Upper lobe of left lung (tissue), 6 donors: ENCODE data around the gene MICA. TPM values are rescaled to one million over a fixed set of nuclear protein-coding genes. Genes with fewer than 3 reads are reported as not detected.
"Not testable (repeated sequence)": the region's sequence is repeated elsewhere in the genome, so short reads cannot be mapped to it uniquely, and the experiment has no call there.

Experiments
- ATAC-seq, 2 donors: fragments of 200-7000 bp; cut with Tn5 transposase; one replicate each; pipeline ENCODE4 v1.9.1; 2022; ENCODE audit warnings: mild to moderate bottlenecking in 2 of 2, moderate library complexity in 2 of 2; ENCODE audit not compliant: low FRiP score in 2 of 2
- DNase-seq, 2 donors: peaks; one replicate each; pipeline ENCODE4 v3.0.0-alpha.2; 2019 to 2020
- H3K27ac ChIP-seq, 4 donors: fragments of 200-600 bp; sonication (generic); one replicate each; pipeline ENCODE4 v1.5.1; 2016 to 2019
- H3K27me3 ChIP-seq, 4 donors: fragments of 200-600 bp; sonication (generic); one replicate each; pipeline ENCODE4 v1.5.1; 2017 to 2019
- H3K36me3 ChIP-seq, 4 donors: fragments of 200-600 bp; sonication (generic); one replicate each; pipeline ENCODE4 v1.5.1; 2016 to 2019
- H3K4me1 ChIP-seq, 4 donors: fragments of 200-600 bp; sonication (generic); one replicate each; pipeline ENCODE4 v1.5.1; 2018 to 2019
- H3K4me3 ChIP-seq, 4 donors: fragments of 200-600 bp; sonication (generic); one replicate each; pipeline ENCODE4 v1.5.1; 2017 to 2019; ENCODE audit warnings: mild to moderate bottlenecking in 2 of 4, moderate library complexity in 1 of 4
- H3K9me3 ChIP-seq, 4 donors: fragments of 200-600 bp; sonication (generic); one replicate each; pipeline ENCODE4 v1.5.1; 2018 to 2019
- EP300 ChIP-seq, 4 donors: sonication (generic); formaldehyde crosslinking; IDR thresholded peaks; one replicate each; pipeline ENCODE4 v1.5.1; 2017; ENCODE audit warnings: antibody characterized with exemption in 4 of 4, control low read depth in 2 of 4
- POLR2A ChIP-seq, 4 donors: fragments of 450-650 bp; IDR thresholded peaks; one replicate each; pipeline ENCODE4 v1.5.1; 2016 to 2017; ENCODE audit warnings: antibody characterized with exemption in 4 of 4, mild to moderate bottlenecking in 2 of 4
- POLR2AphosphoS5 ChIP-seq, 2 donors: sonication (generic); formaldehyde crosslinking; IDR thresholded peaks; one replicate each; pipeline ENCODE4 v1.5.1; 2017; ENCODE audit warnings: antibody characterized with exemption in 2 of 2
- WGBS, 2 donors: methylation state at CpG; one replicate each; pipeline ENCODE4 v1.1.5; 2017 to 2018; 5-methylcytosine and 5-hydroxymethylcytosine counted together
- total RNA-seq, 6 donors: library from RNA; depleted of rRNA in 4 of 6; stranded (reverse); fragments of >200 nt in 4 of 6; gene quantifications; one replicate each; pipeline versions ENCODE4 v1.1.0 to v1.2.1, GENCODE V29; 2016 to 2021
- TF ChIP-seq, protein P1 (sequence below), 6 experiments: fragments of 450-650 bp in 4 of 6; fragments of 200-600 bp in 2 of 6; sonication (generic) in 2 of 6; IDR thresholded peaks; one replicate each; pipeline ENCODE4 v1.5.1; 2016 to 2019; ENCODE audit warnings: antibody characterized with exemption in 6 of 6
- donor health status: DM: no; HTN: no; CAD: no; lungs with moderate emphysema.
- donor health status: DM: no; HTN: yes; CAD: no; lungs with severe emphysema.

The MICA gene
- total RNA-seq, 6 donors from 2014 or later = 21.6 to 81.7 (median 31.4) TPM

DNA sequence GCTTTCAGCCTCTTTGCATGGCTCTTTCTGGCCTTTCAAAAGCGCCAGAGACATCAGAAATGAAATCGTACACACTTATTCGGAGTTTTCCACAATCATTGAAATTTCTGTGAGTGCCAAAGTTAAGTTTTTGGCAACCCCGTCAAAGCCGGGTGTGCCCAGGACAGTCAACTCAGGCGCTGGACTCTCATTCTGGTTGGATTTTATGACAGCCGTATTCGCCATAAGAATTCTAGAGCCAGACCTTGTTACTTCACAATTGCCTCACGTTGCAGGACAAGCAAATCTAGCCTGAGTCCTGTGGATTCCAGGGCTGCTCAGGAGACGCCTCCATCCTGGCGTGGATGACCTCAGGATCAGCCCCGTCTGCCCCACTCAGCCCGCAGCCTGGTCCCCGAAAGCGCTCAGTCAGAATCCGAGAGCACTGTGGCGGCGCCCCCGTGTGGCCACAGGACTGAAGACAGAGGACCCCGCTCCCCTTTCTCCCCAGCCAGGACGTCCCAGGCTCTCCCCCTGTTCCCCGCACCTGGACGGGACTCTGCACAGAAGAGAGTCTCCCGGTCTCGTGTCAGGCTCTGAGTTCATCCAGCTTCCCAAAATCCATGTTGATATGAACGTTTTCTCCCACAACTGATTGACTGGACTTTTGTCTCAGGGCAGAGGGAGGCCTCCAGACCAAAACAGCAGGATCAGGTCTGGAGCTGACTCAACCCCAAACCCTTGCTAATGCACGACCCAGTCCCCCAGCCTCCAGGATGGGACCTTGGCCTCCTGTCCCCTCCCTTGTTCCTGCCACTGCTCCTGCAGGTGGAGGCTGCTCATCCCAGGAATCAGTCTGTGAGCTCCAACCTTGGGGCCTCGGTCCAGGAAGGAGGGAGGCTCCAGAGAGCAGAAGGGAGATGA, 38.2 kb downstream of the MICA start:
- TF ChIP-seq, protein P1, sequence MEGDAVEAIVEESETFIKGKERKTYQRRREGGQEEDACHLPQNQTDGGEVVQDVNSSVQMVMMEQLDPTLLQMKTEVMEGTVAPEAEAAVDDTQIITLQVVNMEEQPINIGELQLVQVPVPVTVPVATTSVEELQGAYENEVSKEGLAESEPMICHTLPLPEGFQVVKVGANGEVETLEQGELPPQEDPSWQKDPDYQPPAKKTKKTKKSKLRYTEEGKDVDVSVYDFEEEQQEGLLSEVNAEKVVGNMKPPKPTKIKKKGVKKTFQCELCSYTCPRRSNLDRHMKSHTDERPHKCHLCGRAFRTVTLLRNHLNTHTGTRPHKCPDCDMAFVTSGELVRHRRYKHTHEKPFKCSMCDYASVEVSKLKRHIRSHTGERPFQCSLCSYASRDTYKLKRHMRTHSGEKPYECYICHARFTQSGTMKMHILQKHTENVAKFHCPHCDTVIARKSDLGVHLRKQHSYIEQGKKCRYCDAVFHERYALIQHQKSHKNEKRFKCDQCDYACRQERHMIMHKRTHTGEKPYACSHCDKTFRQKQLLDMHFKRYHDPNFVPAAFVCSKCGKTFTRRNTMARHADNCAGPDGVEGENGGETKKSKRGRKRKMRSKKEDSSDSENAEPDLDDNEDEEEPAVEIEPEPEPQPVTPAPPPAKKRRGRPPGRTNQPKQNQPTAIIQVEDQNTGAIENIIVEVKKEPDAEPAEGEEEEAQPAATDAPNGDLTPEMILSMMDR (IDR thresholded peaks at IDR 0.05) = peak; percentile 81 to 91 (median 84)
- no peak for TF ChIP-seq EP300 (IDR thresholded peaks at IDR 0.05)
- Histone ChIP-seq H3K9me3 (peaks cover 0 to 10% (median 0%) of the 10 kb centered on the region in 4 donors), H3K4me1 (peaks cover 0 to 6% (median 3%) of the 10 kb centered on the region in 4 donors), H3K4me3 (no peak overlapping the region), H3K36me3 (no peaks in the 10 kb centered on the region), H3K27me3 (no peaks in the 10 kb centered on the region), H3K27ac (no peak overlapping the region)
- ATAC-seq (peak; percentile 94 to 98), DNase-seq (peak; percentile 89 to 96)
- 23 to 34% methylated on average over 16 to 24 of the region's 28 CpGs for WGBS, 2 donors

DNA sequence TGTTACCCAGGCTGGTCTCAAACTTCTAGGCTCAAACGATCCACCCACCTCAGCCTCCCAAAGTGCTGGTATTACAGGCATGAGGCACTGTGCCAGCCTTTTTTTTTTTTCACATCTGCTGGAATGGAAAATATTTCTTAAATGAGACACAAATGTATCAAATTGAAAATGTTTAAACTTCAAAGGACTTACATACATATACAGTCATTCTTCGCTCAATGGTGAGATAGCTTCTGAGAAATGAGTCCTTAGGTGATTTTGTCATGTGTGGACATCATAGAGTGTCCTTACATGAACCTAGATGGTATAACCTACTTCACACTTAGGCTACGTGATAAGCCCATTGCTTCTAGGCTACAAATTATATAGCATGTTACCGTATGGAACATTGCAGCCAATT, 43.1 kb downstream of the MICA start:
- Histone ChIP-seq H3K36me3 (no peaks in the 10 kb centered on the region), H3K27me3 (no peaks in the 10 kb centered on the region), H3K4me1 (peaks cover 0 to 4% (median 2%) of the 10 kb centered on the region in 4 donors), H3K4me3 (no peak overlapping the region), H3K27ac (no peak overlapping the region), H3K9me3 (no peaks in the 10 kb centered on the region)
- 76% methylated on average over 4 of the region's 4 CpGs for WGBS, 2 donors
- DNase-seq (no peak), ATAC-seq (no peak)
- TF ChIP-seq EP300 (IDR thresholded peaks at IDR 0.05) = no peak
- no peak for TF ChIP-seq POLR2A (IDR thresholded peaks at IDR 0.05)
- no peak for TF ChIP-seq POLR2AphosphoS5 (IDR thresholded peaks at IDR 0.05)
- TF ChIP-seq, protein P1 (IDR thresholded peaks at IDR 0.05) = no peak

- not testable (repeated sequence) for H3K36me3 ChIP-seq, DNase-seq, H3K4me3 ChIP-seq, ATAC-seq, H3K27ac ChIP-seq, H3K27me3 ChIP-seq, H3K9me3 ChIP-seq, H3K4me1 ChIP-seq
- 87 to 95% methylated on average over 4 to 6 of the region's 6 CpGs for WGBS, 2 donors
Measured at GRCh38 chr6:31446999-31447789, 43.8 kb downstream of the MICA start.

GRCh38 chr6:31450751-31451150, 47.4 kb downstream of the MICA start:
- 58 to 62% methylated on average over 4 of the region's 4 CpGs for WGBS, 2 donors

DNA sequence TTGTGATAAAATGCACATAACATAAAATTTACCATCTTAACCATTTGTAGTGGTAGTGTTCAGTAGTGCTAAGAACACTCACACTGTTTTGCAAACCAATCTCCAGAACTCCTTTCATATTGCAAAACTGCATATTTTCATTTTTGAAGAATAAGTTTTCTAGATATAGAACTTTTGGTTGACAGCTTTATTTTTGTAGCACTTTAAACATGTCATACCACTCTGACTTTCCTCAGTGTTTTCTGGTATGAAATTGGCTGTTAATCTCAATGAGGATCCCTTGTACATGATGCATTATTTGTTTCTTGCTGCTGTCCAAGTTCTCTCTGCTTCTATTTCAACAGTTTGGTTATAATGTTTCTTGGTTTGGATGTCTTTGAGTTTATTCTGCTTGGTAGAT, 49.5 kb downstream of the MICA start:
- Histone ChIP-seq H3K4me1 (no peaks in the 10 kb centered on the region), H3K9me3 (no peaks in the 10 kb centered on the region), H3K27ac (no peak overlapping the region), H3K36me3 (no peaks in the 10 kb centered on the region), H3K27me3 (no peaks in the 10 kb centered on the region), H3K4me3 (no peak overlapping the region)
- no peak for ATAC-seq
- DNase-seq = no peak
- no peak for TF ChIP-seq POLR2A (IDR thresholded peaks at IDR 0.05)
- no peak for TF ChIP-seq EP300 (IDR thresholded peaks at IDR 0.05)
- no peak for TF ChIP-seq POLR2AphosphoS5 (IDR thresholded peaks at IDR 0.05)

More at GRCh38 chr6:31450751-31451150, 47.4 kb downstream of the MICA start:
- Histone ChIP-seq H3K9me3 (no peaks in the 10 kb centered on the region), H3K36me3 (no peaks in the 10 kb centered on the region), H3K4me1 (no peaks in the 10 kb centered on the region), H3K27me3 (no peaks in the 10 kb centered on the region), H3K4me3 (no peak overlapping the region), H3K27ac (no peak overlapping the region)
- ATAC-seq (no peak), DNase-seq (no peak)
- no peak for TF ChIP-seq EP300 (IDR thresholded peaks at IDR 0.05)
- TF ChIP-seq POLR2AphosphoS5 (IDR thresholded peaks at IDR 0.05) = no peak
- TF ChIP-seq POLR2A (IDR thresholded peaks at IDR 0.05) = no peak
- TF ChIP-seq, protein P1 (IDR thresholded peaks at IDR 0.05) = no peak
